NCI-H1694 treated with DMSO at 0.1 percent for 48 hours (cell line): ENCODE data around the gene SUN5.

Experiments used
- DNase-seq: peaks from one replicate; lab custom pipeline; 2025; lab: John Stamatoyannopoulos, UW

Gene SUN5

DNA sequence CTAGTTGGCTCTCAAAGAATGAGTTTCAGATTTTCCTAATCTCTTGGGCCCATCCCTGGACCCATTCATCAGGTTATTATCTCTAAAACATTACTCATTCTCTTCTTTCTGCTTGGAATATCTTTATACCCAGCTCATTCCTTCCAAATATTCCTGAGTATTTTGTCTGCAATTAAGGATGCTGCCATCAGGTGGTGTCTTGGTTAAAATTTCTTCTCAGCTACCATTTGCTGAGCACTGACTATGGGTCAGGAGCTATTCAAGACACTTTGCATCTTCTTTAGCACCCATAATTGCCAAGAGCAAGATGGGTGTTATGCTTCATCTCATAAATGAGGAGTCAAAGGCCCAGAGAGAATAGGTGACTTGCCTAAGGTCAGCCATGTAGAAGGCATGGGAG, 8.4 kb downstream of the SUN5 start:
- no peak for DNase-seq

DNA sequence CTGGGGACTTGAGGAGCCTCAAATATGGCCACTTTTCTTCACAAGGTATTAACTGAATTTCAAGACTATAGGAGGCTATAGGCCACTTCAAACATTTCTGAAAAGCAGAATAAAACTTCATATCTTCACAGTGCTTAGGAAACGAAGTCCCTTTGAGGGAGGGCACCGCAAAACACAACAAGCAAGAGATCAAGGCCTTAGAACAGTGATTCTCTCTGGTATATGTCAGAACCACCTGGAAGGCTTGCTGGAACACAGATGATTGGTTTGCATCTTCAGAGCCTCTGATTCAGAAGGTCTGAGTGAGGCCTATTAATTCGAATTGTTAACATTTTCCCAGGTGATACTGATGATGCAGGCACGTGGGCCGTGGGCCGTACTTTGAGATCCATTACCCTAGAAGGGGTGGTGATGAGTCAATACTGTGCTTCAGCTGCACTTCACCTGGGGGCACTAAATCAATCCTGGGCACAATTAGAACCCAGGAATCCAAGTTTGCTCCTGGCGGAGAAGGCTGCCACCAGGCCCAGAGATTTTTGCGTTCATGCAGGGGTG, 10.7 kb downstream of the SUN5 start:
- no peak for DNase-seq

DNA sequence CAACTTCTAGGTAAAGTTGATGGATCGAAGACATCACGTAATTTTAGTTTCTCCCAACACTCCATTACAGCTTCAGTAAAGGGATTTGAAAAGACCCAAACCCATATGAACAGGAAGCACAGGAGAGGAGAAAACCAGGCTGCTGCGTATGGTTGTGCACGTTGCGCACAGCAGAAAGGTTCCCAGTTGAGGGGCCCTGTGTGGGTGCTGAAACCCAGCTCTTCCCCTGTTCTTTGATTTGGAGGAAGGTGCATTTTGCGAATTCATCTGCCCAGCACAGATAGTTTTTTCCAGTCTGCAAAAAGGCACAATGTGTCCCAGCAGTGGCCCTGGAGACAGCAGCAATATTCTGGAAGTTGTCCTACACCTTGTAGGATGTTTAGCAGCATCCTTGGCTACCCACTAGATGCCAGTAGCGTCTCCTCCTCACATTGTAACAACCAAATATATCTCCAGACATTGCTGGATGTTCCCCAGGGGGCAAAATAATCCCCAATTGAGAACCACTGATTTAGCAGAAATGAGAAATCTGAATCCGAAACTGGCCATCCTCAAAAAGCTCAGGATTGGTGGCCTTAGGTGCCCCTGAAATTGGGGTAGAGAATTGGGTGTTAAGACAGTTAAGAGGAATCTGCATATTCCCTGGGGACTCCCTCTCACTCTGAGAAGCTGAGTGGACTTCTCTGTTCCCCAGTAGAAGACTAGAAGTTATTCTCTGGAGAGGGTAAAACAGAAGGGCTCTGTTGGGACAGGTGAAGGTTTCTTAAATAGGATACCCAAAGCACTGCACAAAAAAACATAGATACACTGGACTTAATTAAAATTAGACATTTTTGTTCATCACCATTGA, 12.2 kb downstream of the SUN5 start:
- DNase-seq, result no peak

DNA sequence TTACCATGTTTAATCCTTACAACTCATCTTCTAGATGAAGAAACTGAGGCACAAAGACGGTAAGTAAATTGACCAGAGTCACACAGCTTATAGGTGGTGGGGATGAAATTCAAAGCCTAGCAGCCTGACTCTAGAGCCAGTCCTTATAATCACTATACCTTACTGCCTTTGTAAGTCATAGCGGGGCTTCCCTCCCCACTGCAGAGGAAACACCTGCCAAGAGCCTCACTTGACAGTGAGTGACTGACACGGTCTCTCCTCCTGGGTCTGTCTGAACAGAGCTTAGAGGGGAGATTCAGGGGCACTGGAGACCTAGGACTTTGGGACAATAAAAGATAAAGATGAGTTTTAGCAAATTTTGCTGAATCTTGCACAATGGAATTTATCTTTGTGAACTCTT, 12.8 kb downstream of the SUN5 start:
- DNase-seq, result no peak

DNA sequence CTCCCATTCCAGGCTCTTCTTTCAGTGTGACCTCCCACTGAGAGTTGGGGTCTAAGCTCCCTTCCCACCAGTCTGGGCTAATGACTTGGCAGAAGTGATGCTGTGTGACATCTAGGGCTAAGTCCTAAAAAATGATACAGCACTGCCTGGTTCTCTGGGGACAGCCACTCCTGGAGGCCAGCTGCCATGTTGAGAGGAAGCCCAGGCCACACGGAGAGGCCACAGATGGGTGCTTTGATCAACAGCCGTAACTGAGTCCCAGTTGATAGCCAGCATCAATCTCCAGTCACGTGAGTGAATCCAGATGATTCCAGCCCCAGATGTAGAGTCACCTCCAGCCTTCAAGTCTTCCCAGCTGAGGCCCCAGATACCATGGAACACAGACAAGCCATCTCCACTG, 13.8 kb downstream of the SUN5 start:
- DNase-seq, result no peak

DNA sequence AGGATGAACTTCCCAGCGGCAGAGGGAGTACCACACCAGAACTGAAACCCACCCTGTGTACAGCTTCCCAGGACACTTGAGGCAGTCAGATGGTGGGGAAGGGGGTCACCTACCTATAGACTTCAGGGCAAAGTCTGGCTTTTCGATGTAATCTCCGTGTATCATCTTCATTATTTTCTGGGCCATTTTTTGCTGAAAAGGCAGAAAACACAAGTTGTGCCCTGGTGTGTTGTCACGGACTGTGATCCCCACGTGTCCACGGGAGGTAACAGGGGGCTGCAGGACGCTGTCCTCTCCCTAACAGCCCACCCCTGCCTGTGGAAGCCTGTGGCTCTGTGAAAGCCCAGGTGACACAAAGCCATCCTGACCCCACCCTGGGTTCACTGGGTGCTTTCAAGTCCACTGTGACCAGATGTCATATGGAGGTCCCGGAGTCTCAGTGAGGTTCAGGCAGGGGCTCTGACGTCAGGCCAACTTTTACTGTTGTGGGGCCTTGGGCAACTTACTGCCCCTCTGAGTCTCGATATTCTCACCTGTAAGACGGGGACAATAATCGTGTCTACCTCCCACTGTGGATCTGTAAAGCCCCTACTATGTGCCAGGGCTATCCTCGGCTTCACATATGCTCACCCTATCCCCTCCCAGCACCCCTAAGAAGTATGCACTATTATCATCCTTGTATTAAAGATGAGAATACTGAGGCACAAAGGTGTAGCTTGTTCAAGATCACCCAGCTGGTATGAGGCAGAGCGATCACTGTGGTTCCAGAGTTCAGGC, 14.5 kb downstream of the SUN5 start:
- DNase-seq, result no peak

DNA sequence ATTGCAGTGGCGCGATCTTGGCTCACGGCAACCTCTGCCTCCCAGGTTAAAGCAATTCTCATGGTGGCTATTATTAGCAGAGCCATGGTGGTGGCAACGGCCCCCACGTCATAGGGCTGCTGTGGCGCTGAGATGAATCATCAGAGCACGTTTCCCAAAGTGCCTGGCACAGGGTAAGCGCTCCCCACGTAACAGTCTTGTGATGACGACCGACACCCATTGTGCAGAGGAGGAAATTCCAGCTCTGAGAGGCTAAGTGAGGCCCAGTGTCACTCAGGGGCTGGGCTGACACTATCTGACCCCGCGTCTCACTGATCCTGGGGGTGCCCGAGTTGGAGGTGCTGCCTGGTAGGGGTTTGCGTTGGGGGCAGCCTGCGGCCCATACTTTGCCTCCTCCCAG, 16.2 kb downstream of the SUN5 start:
- DNase-seq, result no peak

DNA sequence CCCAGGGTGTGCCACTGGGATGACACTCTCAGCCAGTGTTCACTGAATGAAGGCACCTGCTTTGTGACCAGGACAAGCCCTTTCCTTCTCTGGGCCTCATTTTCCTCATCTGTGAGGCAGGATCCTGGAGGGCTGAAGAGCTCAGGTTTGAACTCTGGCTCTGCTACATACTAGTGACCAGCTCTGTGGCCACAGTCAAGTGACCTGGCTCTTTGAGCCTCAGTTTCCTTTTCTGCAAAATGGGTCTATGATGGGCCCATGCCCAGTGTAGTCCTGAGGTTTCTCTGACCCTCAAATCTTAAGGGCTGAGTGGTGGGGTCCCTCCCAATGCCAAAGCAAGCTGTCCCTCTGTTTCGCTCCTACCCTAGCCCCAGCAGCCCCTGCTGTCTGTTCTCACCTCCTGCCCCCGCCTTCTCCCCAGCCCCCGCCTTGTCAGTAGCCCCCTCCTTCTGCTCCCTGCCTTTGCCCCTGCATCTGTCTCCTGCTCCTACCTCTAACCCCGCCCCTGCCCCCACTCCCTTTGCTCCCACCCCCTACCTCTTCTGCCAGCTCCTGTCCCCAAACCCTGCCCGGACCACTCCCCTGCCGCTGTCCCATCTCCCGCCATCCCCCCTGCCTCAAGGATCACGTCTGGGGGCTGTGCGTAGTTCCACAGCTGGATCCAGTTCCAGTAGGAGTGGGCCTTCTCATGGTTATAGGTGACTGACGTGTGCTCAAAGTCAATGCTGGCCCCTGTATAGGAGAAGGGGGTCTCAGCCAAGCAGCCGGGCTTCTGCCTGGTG, 17.0 kb downstream of the SUN5 start:
- DNase-seq, result no peak

DNA sequence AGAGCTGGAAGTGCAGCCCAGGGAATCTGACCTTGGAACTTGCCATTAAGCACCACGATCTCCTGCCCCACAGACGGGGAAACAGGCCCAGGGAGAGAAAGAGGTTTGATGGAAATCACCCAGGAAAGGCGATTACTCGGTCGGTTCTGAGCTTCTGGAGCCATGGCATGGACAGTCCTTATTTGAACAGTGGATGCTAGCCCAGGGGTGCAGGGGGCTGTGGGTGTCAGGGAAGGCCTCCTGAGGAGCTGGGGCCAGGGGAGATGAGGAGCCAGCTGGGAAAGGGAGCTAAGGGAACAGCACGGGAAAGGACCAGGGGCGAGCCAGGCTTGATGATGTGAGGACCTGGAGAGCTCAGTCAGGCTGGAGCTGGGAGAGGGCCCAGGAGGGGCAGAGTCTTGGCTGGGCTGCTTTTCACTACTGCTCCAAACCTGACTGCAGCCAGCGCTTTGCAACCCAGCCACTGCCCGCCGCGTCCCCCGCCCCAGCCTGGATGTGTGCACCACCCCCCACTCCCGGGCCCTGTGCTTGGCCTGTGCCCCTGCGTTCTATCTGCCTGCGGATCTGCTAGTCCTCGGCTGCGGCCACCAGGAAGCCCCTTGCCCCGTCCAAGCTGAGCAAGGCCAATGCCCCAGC, 17.8 kb downstream of the SUN5 start:
- DNase-seq, result no peak

DNA sequence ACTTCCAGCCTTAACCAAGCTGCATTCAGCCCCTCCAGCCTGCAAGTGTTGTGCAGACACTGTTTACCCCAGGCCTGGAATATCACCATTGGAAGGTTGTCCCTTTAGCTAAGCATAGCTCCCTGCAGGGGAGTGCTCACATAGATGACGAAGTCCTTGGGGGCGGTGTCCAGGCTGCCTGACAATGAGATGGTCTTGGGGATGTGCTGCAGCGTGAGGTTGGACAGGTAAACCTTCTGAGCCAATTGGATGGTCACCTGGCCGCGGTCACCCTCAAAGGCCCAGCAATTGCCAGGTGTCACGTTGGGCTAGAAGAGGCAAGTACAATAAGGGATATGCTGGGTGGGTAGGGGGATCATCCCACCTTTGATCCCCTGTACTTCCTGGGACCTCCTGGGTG, 18.6 kb downstream of the SUN5 start:
- no peak for DNase-seq

DNA sequence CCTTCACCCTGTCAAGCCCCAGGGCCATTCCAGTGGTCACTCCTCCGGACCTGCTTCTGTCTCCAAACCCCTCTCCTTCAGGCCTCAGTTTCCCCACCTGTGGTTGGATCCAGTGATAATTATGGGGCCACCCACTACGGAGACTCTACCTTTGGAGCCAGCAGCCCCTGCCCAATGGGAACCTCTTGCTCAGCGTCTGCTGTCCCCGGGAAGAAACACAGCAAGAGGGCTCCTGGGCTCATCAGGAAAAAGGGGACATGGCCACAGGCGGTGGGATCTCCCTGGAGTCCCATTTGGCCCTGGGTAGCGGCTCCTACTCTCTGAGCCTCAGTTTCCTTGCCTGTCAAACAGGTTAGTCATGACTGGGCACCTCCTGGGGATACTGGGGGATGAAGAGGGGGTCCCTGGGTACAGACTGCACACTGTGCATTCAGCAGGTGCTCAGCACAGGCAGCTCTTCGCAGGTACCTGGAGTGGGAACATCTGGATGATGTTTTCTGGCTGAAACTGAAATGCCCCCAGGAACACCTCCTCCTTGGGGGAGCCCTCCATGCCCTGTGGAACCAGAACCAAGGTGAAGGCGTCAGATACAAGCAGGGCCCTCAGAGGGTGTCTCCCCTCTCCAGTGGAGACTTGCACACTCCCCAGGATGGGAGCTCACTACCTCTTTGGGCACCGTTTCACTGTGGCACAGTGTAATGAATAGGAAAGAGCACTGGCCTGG, 19.4 kb downstream of the SUN5 start:
- DNase-seq, result no peak

DNA sequence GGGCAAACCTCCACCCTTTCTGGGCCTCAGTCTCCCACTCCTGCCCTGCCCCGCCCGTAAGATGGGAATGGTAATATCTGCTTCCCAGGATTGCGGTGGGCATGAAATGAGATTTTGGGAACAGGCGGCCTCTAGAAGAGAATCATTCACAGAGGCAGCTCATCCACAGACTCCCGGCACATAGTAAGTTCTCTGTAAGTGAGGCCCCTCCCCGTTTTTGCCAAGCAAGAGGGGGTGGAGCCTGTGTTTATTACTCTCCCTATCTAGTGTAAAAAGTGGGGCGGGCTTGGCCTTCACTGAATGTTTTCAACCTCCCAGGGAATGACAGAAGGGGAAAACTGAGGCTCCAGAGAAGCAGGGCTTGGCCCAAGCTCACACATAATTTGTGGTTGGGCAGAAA, 20.0 kb downstream of the SUN5 start:
- DNase-seq, result no peak

DNA sequence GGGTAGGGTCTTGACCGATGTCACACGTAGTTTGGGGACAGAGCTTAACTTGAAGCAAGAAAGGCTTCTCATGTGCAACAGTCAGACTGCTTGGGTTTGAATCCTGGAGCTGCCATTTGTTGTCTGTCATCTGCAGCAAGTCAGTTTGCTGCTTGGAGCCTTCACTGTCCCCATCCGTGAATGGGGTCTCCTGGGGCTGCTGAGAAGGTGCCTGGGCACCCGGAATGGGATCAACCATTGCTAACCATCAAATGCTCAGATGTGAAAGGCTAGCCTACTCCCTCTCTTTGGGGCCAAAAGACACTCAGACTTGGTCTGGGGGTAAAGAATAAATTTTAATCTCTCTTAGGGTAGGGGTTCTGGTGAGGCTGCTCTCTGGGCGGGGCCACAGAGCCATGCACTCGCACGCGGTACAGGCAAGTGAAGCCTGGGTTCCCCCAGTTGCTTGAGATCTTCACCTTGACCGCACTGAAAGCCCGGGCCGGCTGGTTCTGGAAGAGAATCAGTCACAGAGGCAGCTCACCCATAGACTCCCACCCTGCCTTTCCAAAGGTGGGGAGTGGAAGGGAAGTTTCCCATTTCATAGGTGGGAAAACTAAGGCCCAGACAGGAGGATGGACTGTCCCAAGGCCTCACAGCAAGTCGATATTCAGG, 20.6 kb downstream of the SUN5 start:
- no peak for DNase-seq

DNA sequence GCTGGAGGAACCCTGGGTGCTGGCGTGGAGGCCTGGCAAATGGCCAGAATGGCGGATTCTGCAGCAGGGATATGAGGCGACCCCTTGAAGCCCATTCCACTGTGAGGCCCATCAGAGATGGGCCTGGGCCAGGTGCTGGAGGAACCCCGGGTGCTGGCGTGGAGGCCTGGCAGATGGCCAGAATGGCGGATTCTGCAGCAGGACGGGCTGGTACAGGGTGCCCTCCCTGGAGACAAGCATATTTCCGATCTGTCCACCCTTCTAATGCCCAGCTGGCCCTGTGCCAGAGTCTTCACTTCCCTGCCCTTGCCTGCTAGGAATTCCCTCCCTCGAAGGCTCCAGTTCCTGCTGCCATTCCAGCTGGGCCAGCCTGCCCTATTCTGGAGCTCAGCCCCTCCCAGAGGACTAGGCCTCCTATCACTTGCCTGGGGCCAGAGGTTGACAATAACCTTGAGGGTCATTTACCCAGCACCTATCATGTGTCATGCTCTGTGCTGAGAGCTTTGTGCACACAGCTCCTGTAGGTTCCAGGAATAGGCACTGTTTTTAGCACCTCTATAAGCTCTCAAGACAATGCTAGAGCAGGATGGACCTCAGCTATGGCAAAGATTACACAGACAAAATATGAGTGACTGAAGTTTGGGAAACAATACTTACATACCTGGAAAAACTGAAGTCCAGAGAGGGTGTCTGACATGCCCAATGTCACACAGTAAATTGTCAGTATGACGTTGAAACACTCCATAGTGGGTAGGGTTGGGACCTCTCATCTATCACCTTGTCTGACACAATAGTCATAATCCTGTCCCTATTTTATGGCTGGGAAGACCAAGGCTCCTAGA, 21.4 kb downstream of the SUN5 start:
- no peak for DNase-seq

DNA sequence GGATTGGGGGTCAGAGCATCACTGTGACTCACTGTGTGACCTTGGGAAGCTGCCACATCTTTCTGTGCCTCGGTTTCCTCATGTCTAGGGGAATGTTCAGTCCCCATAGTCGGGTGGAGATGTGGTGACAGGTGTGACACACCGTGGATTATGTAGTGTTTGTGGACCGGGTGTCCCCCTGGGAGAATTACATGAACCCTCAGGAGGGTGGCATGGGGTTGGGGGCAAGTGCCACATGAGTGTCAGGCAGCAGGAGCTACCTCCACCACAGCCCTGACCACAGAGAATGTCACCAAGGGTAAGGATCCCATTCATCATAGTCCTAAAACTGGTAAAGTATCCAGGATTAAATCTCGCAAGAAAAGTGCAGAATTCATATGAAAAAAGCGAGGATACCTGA, 23.2 kb downstream of the SUN5 start:
- DNase-seq, result no peak

DNA sequence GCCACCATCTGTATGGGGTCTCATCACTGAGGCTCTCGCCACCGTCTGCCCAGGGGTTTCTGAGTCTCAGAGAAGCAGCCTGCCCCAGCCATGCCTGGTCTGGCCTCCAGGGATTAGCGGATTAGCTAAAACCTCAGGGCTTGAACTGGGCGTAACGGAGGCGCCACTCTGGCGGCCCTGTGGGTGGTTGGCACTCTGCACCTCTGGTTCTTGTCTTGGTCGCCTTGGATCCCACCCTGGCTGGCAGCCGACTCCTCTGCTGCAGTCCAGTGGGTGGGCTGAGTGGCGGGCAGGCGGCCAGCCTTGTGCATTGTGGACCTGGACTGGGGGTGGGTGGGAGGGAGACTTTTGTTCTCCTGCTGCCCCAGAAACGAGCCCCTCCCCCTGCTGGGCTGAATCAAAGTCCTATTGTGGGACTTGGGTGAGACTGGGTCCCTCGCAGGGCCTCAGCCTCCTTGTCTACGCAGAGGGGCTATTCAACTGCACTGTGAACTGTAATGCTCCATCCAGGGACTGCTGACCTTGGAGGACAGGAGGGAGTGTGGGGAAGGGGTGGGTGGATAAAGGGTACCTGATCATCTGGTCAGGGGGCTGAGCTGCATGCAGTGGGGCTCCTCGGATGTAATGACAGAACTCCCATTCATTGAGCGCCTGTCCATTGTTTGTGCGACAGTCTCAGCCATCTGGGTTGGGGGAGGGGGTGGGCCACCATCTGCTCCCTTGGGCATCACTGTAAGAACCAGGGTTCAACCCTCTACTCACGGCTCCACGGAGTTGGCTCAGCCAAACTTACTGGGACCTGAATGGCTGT, 23.9 kb downstream of the SUN5 start:
- DNase-seq, result peak; percentile 12

DNA sequence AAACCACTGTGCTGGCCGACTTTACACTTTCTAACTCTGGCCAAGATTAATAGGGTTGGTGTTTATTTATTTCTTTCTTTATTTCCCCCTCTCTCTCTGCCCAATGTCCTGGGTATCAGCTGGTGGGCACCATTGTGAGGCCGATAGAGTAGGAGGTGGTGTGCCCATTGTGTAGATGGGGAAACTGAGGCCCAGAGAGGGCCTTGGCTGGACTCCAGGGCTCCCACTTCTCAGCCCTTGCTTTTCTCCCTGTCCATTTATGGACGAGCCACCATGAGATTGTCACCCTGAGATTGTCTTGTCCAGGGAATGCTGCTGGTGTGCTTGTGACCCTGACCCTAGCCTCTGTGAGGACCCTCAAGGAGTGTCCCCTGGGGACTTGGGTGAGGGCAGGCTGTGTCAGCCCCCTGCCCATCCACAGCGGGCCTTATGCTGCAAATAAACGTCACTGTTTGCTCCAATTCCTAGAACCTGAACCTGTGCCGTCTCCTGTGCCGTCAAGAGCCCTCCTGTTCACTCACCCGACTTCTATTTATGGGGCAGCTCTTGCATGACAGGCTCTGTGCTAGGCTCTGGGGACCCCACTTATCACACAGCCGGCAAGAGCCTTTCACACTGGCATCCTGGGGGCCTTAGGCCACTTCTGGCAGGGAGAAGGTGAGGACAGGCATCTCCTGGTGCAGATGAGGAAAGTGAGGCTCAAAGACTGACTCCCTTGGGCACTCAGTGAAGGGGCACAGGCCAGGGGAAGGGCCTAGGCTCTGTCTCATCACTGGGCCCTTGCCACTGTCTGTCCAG, 24.8 kb downstream of the SUN5 start:
- DNase-seq, result no peak

DNA sequence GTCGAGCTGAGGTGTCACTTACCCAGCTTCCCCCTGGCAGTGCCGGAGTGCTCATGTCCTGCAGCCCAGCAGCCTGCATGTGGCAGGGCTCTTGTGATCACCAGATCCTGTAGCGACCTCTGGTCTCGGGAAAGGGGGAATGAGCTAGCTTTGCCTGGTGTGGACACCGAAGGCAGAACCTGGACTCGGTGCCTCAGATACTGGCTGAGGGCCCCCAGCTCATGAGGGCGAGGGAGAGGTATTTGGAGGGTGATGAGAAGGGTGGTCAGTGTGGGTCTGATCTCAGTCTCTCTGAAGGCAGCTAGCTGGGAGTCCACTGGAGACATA, 26.3 kb downstream of the SUN5 start:
- DNase-seq, result no peak
